Measurements from ENCODE around the gene CDYL. TPM values are rescaled to one million over a fixed set of nuclear protein-coding genes. Genes with fewer than 3 reads are reported as not detected.

Gene CDYL
- polyA plus RNA-seq, 1 of the 3 experiments (the other 2 are of a cell fraction) = 13.3 TPM

DNA sequence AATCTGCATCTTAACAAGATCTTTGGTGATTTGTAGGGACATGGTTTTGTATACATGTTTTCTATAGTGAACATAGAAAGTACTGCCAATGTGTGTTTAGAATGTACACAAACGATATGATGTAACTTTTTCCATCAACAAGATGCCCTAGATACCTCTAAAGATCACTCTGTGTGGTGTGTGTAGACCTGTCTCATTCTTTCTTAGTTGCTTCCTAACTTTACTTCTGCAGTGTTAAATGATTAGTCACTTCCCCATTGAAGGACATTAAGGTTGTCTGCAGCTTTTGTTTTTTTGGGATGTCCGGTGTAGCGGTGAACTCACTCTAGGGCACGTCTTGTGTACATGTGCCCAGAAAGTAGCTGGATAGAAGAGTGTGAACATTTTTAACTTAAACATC is 35.9 kb downstream of the CDYL start:
- Histone ChIP-seq H3K9me3 (no peaks in the 10 kb centered on the region), H3K4me3 (ENCODE audit: low read depth in 2 of 2, low read length in 1 of 2) (no peak overlapping the region), H4K20me1 (ENCODE audit: insufficient read depth) (peaks cover 48% of the 10 kb centered on the region), H3K9me2 (no peaks in the 10 kb centered on the region), H3K79me2 (ENCODE audit: insufficient read depth) (peaks cover 91% of the 10 kb centered on the region), H3K4me2 (no peak overlapping the region), H2AFZ (ENCODE audit: low read depth) (no peak overlapping the region), H3K36me3 (replicated peaks in 1 of 2; ENCODE audit: control insufficient read depth in 1 of 2, insufficient read depth in 2 of 2, low read length in 1 of 2) (no peaks in the 10 kb centered on the region), H3K27me3 (ENCODE audit: insufficient read depth) (no peaks in the 10 kb centered on the region), H3F3A (replicated peaks; ENCODE audit: insufficient read depth) (peaks cover 9% of the 10 kb centered on the region), H3K9ac (no peak overlapping the region), H3K4me1 (ENCODE audit: control insufficient read depth in 1 of 2, insufficient read depth in 2 of 2, low read depth in 1 of 2, low read length in 1 of 2) (no peaks in the 10 kb centered on the region), H3K27ac (ENCODE audit: low read depth in 2 of 2, low read length in 1 of 2) (no peak overlapping the region)
- CTCF ChIA-PET = interaction anchor here (0.9 to 1.8 kb wide), 2 partner anchors 8 to 10 kb away, joined by 3 to 4 read pairs; no protein-coding TSS in a partner anchor
- DNase-seq = no peak
- 66% methylated on average over 4 of the region's 4 CpGs for WGBS (ENCODE audit: low lambda C conversion rate)
- TF ChIP-seq POLR2AphosphoS5 (IDR thresholded peaks at IDR 0.05; ENCODE audit: low read depth, low read length) = no peak
- peak; percentile 11; the same call in 1 of the 2 replicates for TF ChIP-seq FOSL2 (IDR thresholded peaks at IDR 0.05; ENCODE audit: borderline replicate concordance, low read depth)
- no peak for TF ChIP-seq GATA2 (CRISPR knock-in tag; IDR thresholded peaks at IDR 0.05)
- no peak for TF ChIP-seq FOXM1 (IDR thresholded peaks at IDR 0.05; ENCODE audit: low read depth)
- POLR2A ChIA-PET = no interaction called here

DNA sequence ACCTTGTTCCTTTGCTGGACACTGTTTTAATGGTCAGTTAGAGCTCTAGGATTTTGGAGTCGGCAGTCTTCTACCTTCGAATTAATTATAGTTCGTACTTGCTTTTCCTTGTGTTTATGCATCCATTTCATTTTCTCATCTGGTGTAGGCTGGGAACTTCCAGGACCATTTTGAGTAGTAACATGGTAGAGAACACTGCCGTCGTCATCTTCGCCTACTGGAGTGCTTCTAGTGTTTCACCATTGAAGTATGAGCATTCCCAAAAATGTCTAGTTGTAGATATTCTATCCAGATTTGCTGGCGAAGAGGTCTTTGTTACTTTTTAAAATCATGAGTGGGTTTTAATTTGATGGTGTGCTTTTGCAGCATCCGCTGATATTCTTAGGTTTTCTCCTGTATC is 36.9 kb downstream of the CDYL start:
- no peak for DNase-seq
- 96% methylated on average over 8 of the region's 8 CpGs for WGBS (ENCODE audit: low lambda C conversion rate)
- Histone ChIP-seq H2AFZ (ENCODE audit: low read depth) (no peak overlapping the region), H3K9ac (no peak overlapping the region), H4K20me1 (ENCODE audit: insufficient read depth) (peaks cover 48% of the 10 kb centered on the region), H3K9me3 (no peaks in the 10 kb centered on the region), H3K4me2 (no peak overlapping the region), H3K79me2 (ENCODE audit: insufficient read depth) (peaks cover 93% of the 10 kb centered on the region), H3K36me3 (replicated peaks in 1 of 2; ENCODE audit: control insufficient read depth in 1 of 2, insufficient read depth in 2 of 2, low read length in 1 of 2) (no peaks in the 10 kb centered on the region), H3K4me1 (ENCODE audit: control insufficient read depth in 1 of 2, insufficient read depth in 2 of 2, low read depth in 1 of 2, low read length in 1 of 2) (no peaks in the 10 kb centered on the region; a peak in 1 of 4 replicates), H3K27me3 (ENCODE audit: insufficient read depth) (no peaks in the 10 kb centered on the region), H3K4me3 (ENCODE audit: low read depth in 2 of 2, low read length in 1 of 2) (no peak overlapping the region), H3K27ac (ENCODE audit: low read depth in 2 of 2, low read length in 1 of 2) (no peak overlapping the region), H3F3A (replicated peaks; ENCODE audit: insufficient read depth) (peaks cover 9% of the 10 kb centered on the region), H3K9me2 (no peaks in the 10 kb centered on the region)
- ChIA-PET POLR2A (no interaction called here), CTCF (no interaction called here)
- TF ChIP-seq RFX5 (IDR thresholded peaks at IDR 0.05; ENCODE audit: low read length) (no peak), RCOR1 (IDR thresholded peaks at IDR 0.05; ENCODE audit: low read length) (no peak), MXI1 (IDR thresholded peaks at IDR 0.05; ENCODE audit: low read depth, low read length) (no peak), MEF2A (IDR thresholded peaks at IDR 0.05; ENCODE audit: borderline replicate concordance, low read depth) (no peak), PBX3 (IDR thresholded peaks at IDR 0.05) (no peak), CTCF (IDR thresholded peaks at IDR 0.05) (no peak), GABPA (IDR thresholded peaks at IDR 0.05; ENCODE audit: low read depth) (no peak), RAD21 (IDR thresholded peaks at IDR 0.05; ENCODE audit: low read length) (no peak), CHD2 (IDR thresholded peaks at IDR 0.05; ENCODE audit: low read length, partially characterized antibody) (no peak)
